CD14-positive monocyte (primary cell): ENCODE results near the gene ST8SIA1. TPM values are rescaled to one million over a fixed set of nuclear protein-coding genes. Genes with fewer than 3 reads are reported as not detected.

Experiments
- DNase-seq, 3 donors: peaks; one replicate each; pipeline ENCODE4 v3.0.0-alpha.2; 2011 to 2022
- H2AFZ ChIP-seq: 2 replicates; pipeline ENCODE4 v1.6.0; 2012; ENCODE audit warnings: mild to moderate bottlenecking, low read depth, low read length, inconsistent platforms; ENCODE audit not compliant: insufficient read depth, poor library complexity, severe bottlenecking
- H3K27ac ChIP-seq, 2 donors: 1 replicate in 1 of 2; 2 replicates in 1 of 2; pipeline ENCODE4 v1.5.1; 2012 to 2013; ENCODE audit warnings: low read length in 2 of 2, control low read depth in 1 of 2, inconsistent platforms in 1 of 2, low read depth in 1 of 2, mild to moderate bottlenecking in 1 of 2
- H3K27me3 ChIP-seq, 2 donors: one replicate each; pipeline versions ENCODE4 v1.6.0 to v1.6.1; 2011 to 2013; ENCODE audit warnings: low read length in 2 of 2; ENCODE audit not compliant: control insufficient read depth in 2 of 2, insufficient read depth in 2 of 2
- H3K36me3 ChIP-seq, 2 donors: replicated peaks in 1 of 2; 1 replicate in 1 of 2; 2 replicates in 1 of 2; pipeline versions ENCODE4 v1.5.1 to v1.6.1; 2012 to 2013; ENCODE audit warnings: low read length in 2 of 2, control low read depth in 1 of 2, inconsistent platforms in 1 of 2, mild to moderate bottlenecking in 1 of 2; ENCODE audit not compliant: insufficient read depth in 2 of 2, control insufficient read depth in 1 of 2
- H3K4me1 ChIP-seq, 2 donors: 1 replicate in 1 of 2; 2 replicates in 1 of 2; pipeline versions ENCODE4 v1.5.1 to v1.6.1; 2012 to 2013; ENCODE audit warnings: low read length in 2 of 2, control low read depth in 1 of 2, inconsistent platforms in 1 of 2, mild to moderate bottlenecking in 1 of 2, moderate library complexity in 1 of 2; ENCODE audit not compliant: insufficient read depth in 2 of 2, control insufficient read depth in 1 of 2
- H3K4me2 ChIP-seq: replicated peaks from 2 replicates; pipeline ENCODE3; 2012; ENCODE audit warnings: low read length, moderate library complexity, mild to moderate bottlenecking; ENCODE audit not compliant: poor library complexity, severe bottlenecking; ENCODE audit errors: extremely low read depth
- H3K4me3 ChIP-seq, 3 experiments: fragments of 200-600 bp in 1 of 3; sonication (generic) in 1 of 3; replicated peaks in 1 of 3; 1 replicate in 2 of 3; 2 replicates in 1 of 3; pipeline ENCODE4 v1.5.1; 2011 to 2013; ENCODE audit warnings: low read length in 3 of 3, mild to moderate bottlenecking in 3 of 3, control low read depth in 2 of 3, low read depth in 2 of 3, inconsistent platforms in 1 of 3, moderate library complexity in 1 of 3
- H3K79me2 ChIP-seq: 2 replicates; pipeline ENCODE4 v1.6.0; 2012; ENCODE audit warnings: mild to moderate bottlenecking, control low read depth, inconsistent platforms, low read length, moderate library complexity; ENCODE audit not compliant: insufficient read depth
- H3K9ac ChIP-seq: 2 replicates; pipeline ENCODE4 v1.6.0; 2017; ENCODE audit warnings: low read length, mild to moderate bottlenecking; ENCODE audit not compliant: insufficient read depth, poor library complexity, severe bottlenecking
- H3K9me3 ChIP-seq, 2 donors: replicated peaks in 1 of 2; 1 replicate in 1 of 2; 2 replicates in 1 of 2; pipeline versions ENCODE4 v1.5.1 to v1.6.1; 2012 to 2013; ENCODE audit warnings: low read length in 2 of 2, control low read depth in 1 of 2; ENCODE audit not compliant: control insufficient read depth in 1 of 2, insufficient read depth in 1 of 2
- H4K20me1 ChIP-seq: 2 replicates; pipeline ENCODE4 v1.6.0; 2012; ENCODE audit warnings: mild to moderate bottlenecking, low read length, control low read depth, moderate library complexity; ENCODE audit not compliant: insufficient read depth
- H3K27ac Mint-ChIP-seq, 7 donors: one replicate each; pipeline ENCODE4 v1.8.0; 2020; ENCODE audit warnings: mild to moderate bottlenecking in 7 of 7, mixed read lengths in 7 of 7, moderate library complexity in 6 of 7, inconsistent platforms in 2 of 7
- H3K27me3 Mint-ChIP-seq, 3 donors: one replicate each; pipeline ENCODE4 v1.8.0; 2021 to 2022; ENCODE audit warnings: low read depth in 3 of 3, mild to moderate bottlenecking in 3 of 3, mixed read lengths in 3 of 3, moderate library complexity in 3 of 3, inconsistent platforms in 1 of 3
- H3K36me3 Mint-ChIP-seq, 2 donors: one replicate each; pipeline ENCODE4 v1.8.0; 2020; ENCODE audit warnings: mixed read lengths in 2 of 2, inconsistent platforms in 1 of 2, mild to moderate bottlenecking in 1 of 2
- H3K4me1 Mint-ChIP-seq: one replicate; pipeline ENCODE4 v1.8.0; 2020; ENCODE audit warnings: mild to moderate bottlenecking, mixed read lengths
- H3K4me3 Mint-ChIP-seq, 2 donors: one replicate each; pipeline ENCODE4 v1.8.0; 2020; ENCODE audit warnings: mild to moderate bottlenecking in 2 of 2, mixed read lengths in 2 of 2, moderate library complexity in 1 of 2
- H3K9me3 Mint-ChIP-seq, 7 donors: one replicate each; pipeline ENCODE4 v1.8.0; 2020 to 2022; ENCODE audit warnings: mixed read lengths in 7 of 7, mild to moderate bottlenecking in 6 of 7, moderate library complexity in 6 of 7, inconsistent platforms in 2 of 7
- WGBS: methylation state at CpG from one replicate; pipeline ENCODE4 v1.1.5; 2013; ENCODE audit warnings: missing lambda C conversion rate; ENCODE audit not compliant: insufficient coverage; 5-methylcytosine and 5-hydroxymethylcytosine counted together
- intact Hi-C, 2 donors: fragments of 100-400 bp; cut with micrococcal nuclease; formaldehyde crosslinking; loops; one replicate each; pipeline versions ENCODE4 v1.15.0 to v1.15.1; 2023
- polyA plus RNA-seq, 3 donors: library from polyadenylated mRNA; depleted of rRNA in 1 of 3; unstranded in 2 of 3; stranded (reverse) in 1 of 3; fragments of 300-500 nt in 2 of 3; fragments of >200 nt in 1 of 3; fragmentation: Illumina TruSeq in 2 of 3; gene quantifications; 1 replicate in 2 of 3; 2 replicates in 1 of 3; pipeline ENCODE4 v1.2.3, GENCODE V29; 2012 to 2021
- TF ChIP-seq, protein P1 (sequence below): fragments of 200-600 bp; IDR thresholded peaks from one replicate; pipeline ENCODE4 v1.8.0; 2022; ENCODE audit warnings: antibody characterized with exemption, mild to moderate bottlenecking

ST8SIA1 gene
- polyA plus RNA-seq, 3 donors = not detected

DNA sequence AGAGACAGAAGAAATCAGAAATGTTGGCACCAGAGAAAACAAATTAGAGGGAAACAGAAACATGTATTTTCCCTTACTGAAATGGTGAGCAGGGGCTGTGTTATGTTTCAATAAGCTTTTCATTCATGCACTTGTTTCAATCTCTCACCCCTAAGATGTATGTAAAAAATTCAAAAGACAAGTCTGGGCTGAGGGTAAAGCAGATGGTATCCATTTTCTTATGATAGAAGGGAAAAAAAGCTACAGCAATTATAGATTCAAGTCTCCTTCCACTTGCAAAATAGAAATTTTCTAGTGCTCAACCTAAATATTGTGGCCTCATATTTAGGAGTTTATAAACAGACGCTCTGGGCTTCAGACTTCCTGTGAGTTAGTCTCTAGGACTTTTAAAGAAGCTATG is 138.3 kb downstream of the ST8SIA1 start:
- no peak for DNase-seq
- Mint-ChIP-seq H3K4me3 (no peak overlapping the region), H3K36me3 (no peaks in the 10 kb centered on the region), H3K9me3 (no peaks in the 10 kb centered on the region), H3K27me3 (peaks cover 0 to 2% (median 1%) of the 10 kb centered on the region in 3 donors), H3K4me1 (peaks cover 6% of the 10 kb centered on the region), H3K27ac (no peak overlapping the region)
- H2AFZ ChIP-seq = no peak overlapping the region
- WGBS = no CpG with 5 or more reads among the region's 1 CpG
- H3K9me3 ChIP-seq = no peaks in the 10 kb centered on the region
- no peaks in the 10 kb centered on the region for H3K4me1 ChIP-seq
- no peaks in the 10 kb centered on the region for H4K20me1 ChIP-seq
- TF ChIP-seq, protein P1, sequence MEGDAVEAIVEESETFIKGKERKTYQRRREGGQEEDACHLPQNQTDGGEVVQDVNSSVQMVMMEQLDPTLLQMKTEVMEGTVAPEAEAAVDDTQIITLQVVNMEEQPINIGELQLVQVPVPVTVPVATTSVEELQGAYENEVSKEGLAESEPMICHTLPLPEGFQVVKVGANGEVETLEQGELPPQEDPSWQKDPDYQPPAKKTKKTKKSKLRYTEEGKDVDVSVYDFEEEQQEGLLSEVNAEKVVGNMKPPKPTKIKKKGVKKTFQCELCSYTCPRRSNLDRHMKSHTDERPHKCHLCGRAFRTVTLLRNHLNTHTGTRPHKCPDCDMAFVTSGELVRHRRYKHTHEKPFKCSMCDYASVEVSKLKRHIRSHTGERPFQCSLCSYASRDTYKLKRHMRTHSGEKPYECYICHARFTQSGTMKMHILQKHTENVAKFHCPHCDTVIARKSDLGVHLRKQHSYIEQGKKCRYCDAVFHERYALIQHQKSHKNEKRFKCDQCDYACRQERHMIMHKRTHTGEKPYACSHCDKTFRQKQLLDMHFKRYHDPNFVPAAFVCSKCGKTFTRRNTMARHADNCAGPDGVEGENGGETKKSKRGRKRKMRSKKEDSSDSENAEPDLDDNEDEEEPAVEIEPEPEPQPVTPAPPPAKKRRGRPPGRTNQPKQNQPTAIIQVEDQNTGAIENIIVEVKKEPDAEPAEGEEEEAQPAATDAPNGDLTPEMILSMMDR = no peak
- H3K36me3 ChIP-seq = no peaks in the 10 kb centered on the region
- no peaks in the 10 kb centered on the region for H3K27me3 ChIP-seq
- no peak overlapping the region for H3K27ac ChIP-seq
- intact Hi-C loops = no loop called here
- H3K4me3 ChIP-seq = no peak overlapping the region
- H3K79me2 ChIP-seq = no peaks in the 10 kb centered on the region
- no peak overlapping the region for H3K9ac ChIP-seq
- no peak overlapping the region for H3K4me2 ChIP-seq

DNA sequence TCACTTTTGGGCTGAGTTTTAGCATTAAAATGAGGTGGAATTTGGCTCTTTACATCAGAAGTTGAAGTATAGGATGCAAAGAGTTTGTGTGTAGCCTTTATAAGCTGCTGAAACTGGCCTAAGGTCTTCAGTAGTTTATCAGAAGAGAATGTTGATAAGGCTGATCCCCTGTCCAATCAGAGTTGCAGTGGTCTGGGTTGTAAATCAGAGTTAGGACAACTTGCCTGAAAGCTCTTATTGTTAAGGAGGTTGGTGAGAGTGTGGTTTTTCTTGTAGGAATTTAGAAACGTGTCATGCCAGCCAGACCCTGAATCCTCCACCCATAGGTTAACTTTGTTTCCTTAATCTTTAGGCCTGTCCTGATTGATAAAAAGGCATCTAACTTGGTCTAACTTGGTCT is 143.5 kb downstream of the ST8SIA1 start:
- Histone ChIP-seq H3K9ac (no peak overlapping the region), H3K4me2 (no peak overlapping the region), H3K27ac (no peak overlapping the region), H2AFZ (no peak overlapping the region), H3K27me3 (no peaks in the 10 kb centered on the region), H3K79me2 (no peaks in the 10 kb centered on the region), H3K4me3 (no peak overlapping the region), H4K20me1 (no peaks in the 10 kb centered on the region), H3K4me1 (no peaks in the 10 kb centered on the region), H3K36me3 (no peaks in the 10 kb centered on the region), H3K9me3 (no peaks in the 10 kb centered on the region)
- intact Hi-C loops = no loop called here
- Mint-ChIP-seq H3K27me3 (peaks cover 0 to 2% (median 0%) of the 10 kb centered on the region in 3 donors), H3K9me3 (no peaks in the 10 kb centered on the region), H3K4me3 (no peak overlapping the region), H3K27ac (no peak overlapping the region), H3K4me1 (no peaks in the 10 kb centered on the region), H3K36me3 (no peaks in the 10 kb centered on the region)
- DNase-seq = no peak
- WGBS = no CpG with 5 or more reads among the region's 1 CpG
- TF ChIP-seq, protein P1 = no peak
